NCI-H1694 (cell line): ENCODE data around the gene WWOX.

Experiments used
- DNase-seq: peaks from one replicate; lab custom pipeline; 2025; lab: John Stamatoyannopoulos, UW

The WWOX gene

GRCh38 chr16:78362524-78363135 is 263.2 kb downstream of the WWOX start:
- no peak for DNase-seq

- DNase-seq = no peak
Observed at GRCh38 chr16:78363843-78364555, 264.5 kb downstream of the WWOX start.

GRCh38 chr16:78364556-78364880 is 265.1 kb downstream of the WWOX start:
- no peak for DNase-seq

- no peak for DNase-seq
Observed at GRCh38 chr16:78365366-78365765, 265.9 kb downstream of the WWOX start.

GRCh38 chr16:78368121-78369102 is 269.0 kb downstream of the WWOX start:
- no peak for DNase-seq

GRCh38 chr16:78372277-78372676 is 272.8 kb downstream of the WWOX start:
- no peak for DNase-seq

- no peak for DNase-seq
Observed at GRCh38 chr16:78375055-78375679, 275.7 kb downstream of the WWOX start.

- DNase-seq = no peak
Observed at GRCh38 chr16:78376452-78376851, 277.0 kb downstream of the WWOX start.

GRCh38 chr16:78377312-78377711 is 277.9 kb downstream of the WWOX start:
- DNase-seq = no peak

- no peak for DNase-seq
Observed at GRCh38 chr16:78381060-78381459, 281.6 kb downstream of the WWOX start.

- DNase-seq = no peak
Observed at GRCh38 chr16:78383118-78383517, 283.7 kb downstream of the WWOX start.

GRCh38 chr16:78385086-78385805 is 285.8 kb downstream of the WWOX start:
- no peak for DNase-seq

- DNase-seq = no peak
Observed at GRCh38 chr16:78386557-78387324, 287.3 kb downstream of the WWOX start.

- no peak for DNase-seq
Observed at GRCh38 chr16:78389009-78389498, 289.6 kb downstream of the WWOX start.

- no peak for DNase-seq
Observed at GRCh38 chr16:78390092-78390491, 290.6 kb downstream of the WWOX start.

GRCh38 chr16:78390508-78391324 is 291.3 kb downstream of the WWOX start:
- no peak for DNase-seq

- DNase-seq = no peak
Observed at GRCh38 chr16:78392585-78393195, 293.2 kb downstream of the WWOX start.

GRCh38 chr16:78395035-78395434 is 295.6 kb downstream of the WWOX start:
- no peak for DNase-seq

GRCh38 chr16:78396046-78396445 is 296.6 kb downstream of the WWOX start:
- DNase-seq = no peak
